Astrocyte (in vitro differentiated cells and primary cell): ENCODE measurements around the gene EDN2. TPM values are rescaled to one million over a fixed set of nuclear protein-coding genes. Genes with fewer than 3 reads are reported as not detected.

Source experiments
- DNase-seq: peaks from one replicate; pipeline ENCODE4 v3.0.0-alpha.2; 2010; ENCODE audit warnings: low read depth
- FAIRE-seq: peaks from 2 replicates; lab custom pipeline; 2011; peaks lifted over from hg19 to GRCh38; lab: Jason Lieb, UNC
- H2AFZ ChIP-seq: 2 replicates; pipeline ENCODE4 v1.6.0; 2012; ENCODE audit warnings: low read depth, low read length, inconsistent platforms
- H3K27ac ChIP-seq: 2 replicates; pipeline ENCODE4 v1.5.1; 2011; ENCODE audit warnings: low read depth, low read length, inconsistent platforms
- H3K27me3 ChIP-seq: 2 replicates; pipeline ENCODE4 v1.6.0; 2011; ENCODE audit warnings: low read length, inconsistent platforms; ENCODE audit not compliant: insufficient read depth
- H3K36me3 ChIP-seq: 2 replicates; pipeline ENCODE4 v1.5.1; 2011; ENCODE audit warnings: low read length, inconsistent platforms; ENCODE audit not compliant: insufficient read depth
- H3K4me1 ChIP-seq: 2 replicates; pipeline ENCODE4 v1.5.1; 2011; ENCODE audit warnings: low read length, inconsistent platforms; ENCODE audit not compliant: insufficient read depth
- H3K4me2 ChIP-seq: 2 replicates; pipeline ENCODE4 v1.6.0; 2012; ENCODE audit warnings: low read length, inconsistent platforms
- H3K4me3 ChIP-seq: 2 replicates; pipeline ENCODE4 v1.5.1; 2011; ENCODE audit warnings: low read depth, mild to moderate bottlenecking, low read length, inconsistent platforms; ENCODE audit not compliant: insufficient read depth
- H3K79me2 ChIP-seq: 2 replicates; pipeline ENCODE4 v1.6.0; 2012; ENCODE audit warnings: mild to moderate bottlenecking, low read length, inconsistent platforms; ENCODE audit not compliant: insufficient read depth
- H3K9ac ChIP-seq: 2 replicates; pipeline ENCODE4 v1.6.0; 2012; ENCODE audit warnings: mild to moderate bottlenecking, low read length, inconsistent platforms
- H3K9me3 ChIP-seq: 2 replicates; pipeline ENCODE4 v1.5.1; 2012; ENCODE audit warnings: low read depth, mild to moderate bottlenecking, low read length, inconsistent platforms; ENCODE audit not compliant: insufficient read depth
- H4K20me1 ChIP-seq: 2 replicates; pipeline ENCODE4 v1.6.0; 2012; ENCODE audit warnings: low read length, inconsistent platforms; ENCODE audit not compliant: insufficient read depth
- H3K27ac Mint-ChIP-seq: one replicate; pipeline ENCODE4 v1.8.0; 2021; ENCODE audit warnings: mild to moderate bottlenecking, mixed read lengths; ENCODE audit not compliant: unreplicated experiment
- H3K27me3 Mint-ChIP-seq: one replicate; pipeline ENCODE4 v1.8.0; 2021; ENCODE audit warnings: low read depth, mixed read lengths; ENCODE audit not compliant: unreplicated experiment
- H3K36me3 Mint-ChIP-seq: one replicate; pipeline ENCODE4 v1.8.0; 2021; ENCODE audit warnings: low read depth, mixed read lengths; ENCODE audit not compliant: unreplicated experiment
- H3K4me1 Mint-ChIP-seq: one replicate; pipeline ENCODE4 v1.8.0; 2021; ENCODE audit warnings: low read depth, mixed read lengths; ENCODE audit not compliant: unreplicated experiment
- H3K4me3 Mint-ChIP-seq: one replicate; pipeline ENCODE4 v1.8.0; 2021; ENCODE audit warnings: mild to moderate bottlenecking, moderate library complexity, mixed read lengths; ENCODE audit not compliant: unreplicated experiment
- H3K9me3 Mint-ChIP-seq: one replicate; pipeline ENCODE4 v1.8.0; 2021; ENCODE audit warnings: mild to moderate bottlenecking, mixed read lengths; ENCODE audit not compliant: unreplicated experiment
- EZH2 ChIP-seq: IDR thresholded peaks from 2 replicates; pipeline ENCODE4 v1.6.1; 2012; ENCODE audit warnings: mild to moderate bottlenecking, low read length, inconsistent platforms; ENCODE audit not compliant: insufficient read depth
- total RNA-seq: library from RNA; stranded (reverse); gene quantifications from 2 replicates; pipeline ENCODE4 v1.2.1, GENCODE V29; 2021
- TF ChIP-seq, protein P1 (sequence below): IDR thresholded peaks from 2 replicates; pipeline ENCODE4 v1.5.1; 2011; ENCODE audit warnings: low read depth, mild to moderate bottlenecking, inconsistent platforms, low read length, moderate library complexity; ENCODE audit not compliant: insufficient read depth

Gene EDN2
- total RNA-seq, 1 donor from 2014 or later = 0.45 TPM

DNA sequence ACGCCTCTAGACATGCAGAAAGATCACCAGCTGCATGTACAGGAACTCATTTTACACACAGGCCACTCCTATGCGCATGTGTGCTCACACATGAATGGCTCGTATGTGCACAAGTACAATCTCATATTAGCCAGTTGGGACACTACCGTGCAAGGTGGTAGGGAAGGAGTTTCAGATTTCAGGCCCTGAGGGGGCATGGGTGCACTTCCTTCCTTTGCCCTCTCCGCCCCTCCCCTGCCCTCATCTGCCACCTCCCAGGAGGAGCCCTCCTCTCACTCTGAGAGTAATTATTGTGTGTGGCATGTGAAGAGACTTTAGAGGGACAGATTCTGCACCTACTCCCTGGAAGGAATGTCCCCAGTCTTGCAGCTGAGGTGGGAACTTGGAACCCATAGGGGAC lies 14.8 kb downstream of the EDN2 start:
- FAIRE-seq = no peak

DNA sequence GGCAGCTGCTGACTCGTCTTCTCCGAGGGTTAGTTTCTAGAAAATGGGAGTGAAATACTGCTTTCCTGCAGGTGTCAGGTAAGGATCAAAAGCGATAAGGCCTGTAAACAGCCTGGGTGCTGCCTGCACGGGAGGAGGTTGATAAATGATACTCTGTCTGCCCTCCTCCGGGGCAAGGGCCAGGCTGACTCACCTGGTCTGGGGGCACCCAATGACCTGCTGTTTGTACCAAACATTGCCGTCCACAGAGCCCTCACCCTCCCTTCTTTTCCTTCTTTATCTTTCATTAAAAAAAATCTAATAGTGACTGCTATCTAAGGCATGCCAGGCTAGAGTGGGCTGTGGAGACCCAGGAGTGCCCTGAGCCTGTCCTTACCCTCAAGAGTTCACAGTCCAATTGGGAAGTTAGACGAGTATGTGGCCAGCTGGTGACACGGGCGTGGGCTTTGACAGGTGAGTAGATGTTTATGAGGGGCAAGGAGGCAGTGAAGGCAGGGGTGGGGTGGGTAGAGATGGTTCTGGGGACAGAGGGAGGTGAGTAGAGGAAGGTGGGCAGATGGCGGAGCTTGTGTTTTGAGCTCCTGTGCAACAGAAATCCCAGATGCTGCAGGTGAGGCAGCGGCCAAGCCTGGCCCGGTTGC lies 16.2 kb downstream of the EDN2 start:
- no peaks in the 10 kb centered on the region for H3K36me3 Mint-ChIP-seq
- no peak overlapping the region for H3K9ac ChIP-seq
- H3K4me1 Mint-ChIP-seq = no peaks in the 10 kb centered on the region
- no peak for FAIRE-seq
- H3K79me2 ChIP-seq = no peaks in the 10 kb centered on the region
- no peak for DNase-seq
- H3K27me3 Mint-ChIP-seq = peaks cover 50% of the 10 kb centered on the region
- H3K27me3 ChIP-seq = peaks cover 8% of the 10 kb centered on the region
- H2AFZ ChIP-seq = no peak overlapping the region
- TF ChIP-seq EZH2 = no peak
- TF ChIP-seq, protein P1, sequence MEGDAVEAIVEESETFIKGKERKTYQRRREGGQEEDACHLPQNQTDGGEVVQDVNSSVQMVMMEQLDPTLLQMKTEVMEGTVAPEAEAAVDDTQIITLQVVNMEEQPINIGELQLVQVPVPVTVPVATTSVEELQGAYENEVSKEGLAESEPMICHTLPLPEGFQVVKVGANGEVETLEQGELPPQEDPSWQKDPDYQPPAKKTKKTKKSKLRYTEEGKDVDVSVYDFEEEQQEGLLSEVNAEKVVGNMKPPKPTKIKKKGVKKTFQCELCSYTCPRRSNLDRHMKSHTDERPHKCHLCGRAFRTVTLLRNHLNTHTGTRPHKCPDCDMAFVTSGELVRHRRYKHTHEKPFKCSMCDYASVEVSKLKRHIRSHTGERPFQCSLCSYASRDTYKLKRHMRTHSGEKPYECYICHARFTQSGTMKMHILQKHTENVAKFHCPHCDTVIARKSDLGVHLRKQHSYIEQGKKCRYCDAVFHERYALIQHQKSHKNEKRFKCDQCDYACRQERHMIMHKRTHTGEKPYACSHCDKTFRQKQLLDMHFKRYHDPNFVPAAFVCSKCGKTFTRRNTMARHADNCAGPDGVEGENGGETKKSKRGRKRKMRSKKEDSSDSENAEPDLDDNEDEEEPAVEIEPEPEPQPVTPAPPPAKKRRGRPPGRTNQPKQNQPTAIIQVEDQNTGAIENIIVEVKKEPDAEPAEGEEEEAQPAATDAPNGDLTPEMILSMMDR = no peak
- no peaks in the 10 kb centered on the region for H4K20me1 ChIP-seq
- H3K27ac ChIP-seq = no peak overlapping the region
- H3K4me1 ChIP-seq = no peaks in the 10 kb centered on the region
- H3K27ac Mint-ChIP-seq = no peak overlapping the region
- no peaks in the 10 kb centered on the region for H3K36me3 ChIP-seq
- peaks cover 2% of the 10 kb centered on the region for H3K9me3 Mint-ChIP-seq
- H3K4me3 ChIP-seq = no peak overlapping the region
- no peak overlapping the region for H3K4me3 Mint-ChIP-seq
- no peaks in the 10 kb centered on the region for H3K9me3 ChIP-seq
- H3K4me2 ChIP-seq = no peak overlapping the region

More for the DNA sequence above, 14.8 kb downstream of the EDN2 start:
- Histone ChIP-seq H3K27ac (no peak overlapping the region), H3K27me3 (peaks cover 8% of the 10 kb centered on the region), H3K4me3 (no peak overlapping the region), H3K9me3 (no peaks in the 10 kb centered on the region), H3K9ac (no peak overlapping the region), H3K4me1 (no peaks in the 10 kb centered on the region), H3K79me2 (no peaks in the 10 kb centered on the region), H2AFZ (no peak overlapping the region), H4K20me1 (no peaks in the 10 kb centered on the region), H3K36me3 (no peaks in the 10 kb centered on the region), H3K4me2 (no peak overlapping the region)
- peaks cover 43% of the 10 kb centered on the region for H3K27me3 Mint-ChIP-seq
- no peak overlapping the region for H3K4me3 Mint-ChIP-seq
- no peaks in the 10 kb centered on the region for H3K4me1 Mint-ChIP-seq
- H3K27ac Mint-ChIP-seq = no peak overlapping the region
- DNase-seq = no peak
- TF ChIP-seq, protein P1 = no peak
- H3K36me3 Mint-ChIP-seq = no peaks in the 10 kb centered on the region
- H3K9me3 Mint-ChIP-seq = peaks cover 2% of the 10 kb centered on the region

DNA sequence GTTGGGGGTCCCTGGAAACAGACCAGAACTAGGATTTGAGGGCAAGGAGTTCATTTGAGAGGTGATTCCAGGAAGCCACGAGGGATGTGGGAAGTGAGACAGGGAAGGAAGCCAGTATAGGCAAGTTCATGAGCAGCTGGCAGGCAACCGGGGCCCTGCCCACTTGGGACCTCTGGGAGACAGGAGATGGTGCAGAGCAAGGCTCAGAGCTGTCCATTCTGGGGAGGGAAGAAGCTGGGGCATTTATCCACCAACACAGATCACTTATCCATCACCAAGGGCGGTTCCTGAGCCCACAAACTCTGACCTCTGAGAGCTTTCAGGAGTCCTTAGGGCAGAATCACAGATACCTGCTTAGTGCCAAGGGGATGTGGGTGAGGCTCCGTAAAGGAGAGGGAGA lies 16.8 kb downstream of the EDN2 start:
- H2AFZ ChIP-seq = no peak overlapping the region
- FAIRE-seq (no peak), DNase-seq (no peak)
- Mint-ChIP-seq H3K27ac (no peak overlapping the region), H3K9me3 (peaks cover 2% of the 10 kb centered on the region), H3K4me1 (no peaks in the 10 kb centered on the region), H3K27me3 (peaks cover 50% of the 10 kb centered on the region), H3K4me3 (no peak overlapping the region), H3K36me3 (no peaks in the 10 kb centered on the region)
- no peak overlapping the region for H3K4me2 ChIP-seq
- peaks cover 8% of the 10 kb centered on the region for H3K27me3 ChIP-seq
- no peaks in the 10 kb centered on the region for H4K20me1 ChIP-seq
- no peak overlapping the region for H3K9ac ChIP-seq
- no peaks in the 10 kb centered on the region for H3K79me2 ChIP-seq
- H3K4me3 ChIP-seq = no peak overlapping the region
- H3K4me1 ChIP-seq = no peaks in the 10 kb centered on the region
- no peaks in the 10 kb centered on the region for H3K36me3 ChIP-seq
- TF ChIP-seq, protein P1 = no peak
- TF ChIP-seq EZH2 = no peak
- no peaks in the 10 kb centered on the region for H3K9me3 ChIP-seq
- H3K27ac ChIP-seq = no peak overlapping the region
